ENCODE results near the gene CGAS. TPM values are rescaled to one million over a fixed set of nuclear protein-coding genes. Genes with fewer than 3 reads are reported as not detected.
"Not testable (repeated sequence)": the region's sequence is repeated elsewhere in the genome, so short reads cannot be mapped to it uniquely, and the experiment has no call there.

Gene CGAS
- total RNA-seq, 1 experiment from 2014 or later, result 0.05 TPM

DNA sequence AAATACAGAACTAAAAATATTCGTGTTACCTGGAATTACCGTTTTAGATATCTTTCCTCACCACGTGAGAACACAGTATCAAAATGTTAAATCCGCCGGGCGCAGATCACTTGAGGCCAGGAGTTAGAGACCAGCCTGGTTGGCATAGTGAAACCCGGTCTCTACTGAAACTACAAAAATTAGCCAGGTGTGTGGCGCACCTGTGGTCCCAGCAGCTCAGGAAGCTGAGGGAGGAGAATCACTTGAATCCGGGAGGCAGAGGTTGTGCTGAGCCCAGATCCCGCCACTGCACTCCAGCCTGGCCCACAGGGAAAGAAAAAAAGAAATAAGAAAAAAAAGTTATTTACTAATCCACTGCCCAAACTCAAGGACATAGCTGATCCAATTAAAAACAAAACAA is 62.2 kb downstream of the CGAS start:
- no peaks in the 10 kb centered on the region for H3K36me3 ChIP-seq
- no peaks in the 10 kb centered on the region for H3K9me3 ChIP-seq (replicated peaks)
- no peak overlapping the region for H3K4me3 ChIP-seq
- H3K4me1 ChIP-seq (replicated peaks), result 0 out of 2 replicates have a peak, but pooled peaks cover 3% of the 10 kb centered on the region
- no peak for DNase-seq (ENCODE audit: low read depth in 1 of 2, low spot score in 2 of 2)
- no peaks in the 10 kb centered on the region for H3K27me3 ChIP-seq (replicated peaks)
- H3K27ac ChIP-seq, result no peak overlapping the region

DNA sequence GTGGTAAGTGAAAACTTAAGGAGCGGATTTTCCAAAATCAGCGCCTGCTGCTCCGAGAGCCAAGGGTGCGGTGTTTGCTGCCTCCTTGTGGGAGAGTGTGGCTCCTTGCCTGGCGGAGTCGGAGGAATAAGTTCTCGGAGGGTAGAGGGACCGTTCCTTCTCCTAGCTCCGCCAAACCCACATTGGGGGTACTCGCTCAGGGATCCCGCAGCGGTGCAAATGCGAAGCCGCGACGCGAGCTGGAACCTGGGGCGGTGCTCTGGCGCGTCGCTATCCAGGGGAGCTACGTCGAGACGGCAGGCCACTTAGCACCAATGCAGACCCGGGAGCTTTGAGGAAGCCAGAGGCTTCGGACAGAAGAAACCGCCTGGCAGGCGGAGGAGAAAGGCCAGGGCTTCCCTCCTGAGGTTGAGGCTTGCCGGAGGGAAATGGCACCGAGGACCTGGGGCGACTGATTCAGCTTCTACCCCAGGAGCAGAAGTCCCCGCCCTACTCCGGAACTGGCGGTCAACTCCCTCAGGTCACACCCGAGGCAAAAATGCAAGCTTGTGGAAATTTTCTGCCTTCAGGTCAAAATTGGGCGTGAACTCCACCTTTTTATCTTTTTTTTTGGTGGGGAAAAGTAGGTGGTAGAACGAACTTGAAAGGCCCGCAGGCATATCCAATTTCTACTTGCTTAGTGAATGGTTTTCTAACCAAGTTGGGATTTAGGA is 63.1 kb downstream of the CGAS start:
- Histone ChIP-seq H3K27me3 (replicated peaks) (no peaks in the 10 kb centered on the region), H3K36me3 (no peaks in the 10 kb centered on the region), H3K4me1 (replicated peaks) (0 out of 2 replicates have a peak, but pooled peaks cover 3% of the 10 kb centered on the region), H3K27ac (peak overlapping the region; percentile 20; the same call in 1 of the 2 replicates), H3K4me3 (peak overlapping the region; percentile 44), H3K9me3 (replicated peaks) (no peaks in the 10 kb centered on the region)
- DNase-seq (ENCODE audit: low read depth in 1 of 2, low spot score in 2 of 2), result peak; percentile 61 to 66

DNA sequence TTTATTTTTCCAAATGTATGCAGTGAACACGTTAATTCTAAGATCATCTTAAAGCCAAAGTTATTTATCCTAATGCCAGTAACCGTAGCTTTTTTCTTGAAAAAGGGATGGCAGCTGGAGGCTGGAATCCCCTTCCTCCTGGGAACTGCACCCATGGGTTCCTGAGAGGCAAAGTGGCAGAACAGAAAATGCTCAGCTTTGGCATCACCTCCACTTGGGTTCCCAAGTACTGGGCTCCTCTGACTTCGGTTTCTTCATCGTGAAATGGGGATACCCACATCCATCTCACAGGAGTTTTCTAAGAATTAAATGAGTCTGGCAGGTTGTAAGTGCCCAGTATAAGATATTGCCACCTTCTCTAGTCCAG is 63.7 kb downstream of the CGAS start:
- Histone ChIP-seq H3K4me3 (peak overlapping the region; percentile 44), H3K9me3 (replicated peaks) (no peaks in the 10 kb centered on the region), H3K27ac (no peak overlapping the region), H3K27me3 (replicated peaks) (no peaks in the 10 kb centered on the region), H3K4me1 (replicated peaks) (0 out of 2 replicates have a peak, but pooled peaks cover 3% of the 10 kb centered on the region), H3K36me3 (no peaks in the 10 kb centered on the region)
- no peak for DNase-seq (ENCODE audit: low read depth in 1 of 2, low spot score in 2 of 2)

DNA sequence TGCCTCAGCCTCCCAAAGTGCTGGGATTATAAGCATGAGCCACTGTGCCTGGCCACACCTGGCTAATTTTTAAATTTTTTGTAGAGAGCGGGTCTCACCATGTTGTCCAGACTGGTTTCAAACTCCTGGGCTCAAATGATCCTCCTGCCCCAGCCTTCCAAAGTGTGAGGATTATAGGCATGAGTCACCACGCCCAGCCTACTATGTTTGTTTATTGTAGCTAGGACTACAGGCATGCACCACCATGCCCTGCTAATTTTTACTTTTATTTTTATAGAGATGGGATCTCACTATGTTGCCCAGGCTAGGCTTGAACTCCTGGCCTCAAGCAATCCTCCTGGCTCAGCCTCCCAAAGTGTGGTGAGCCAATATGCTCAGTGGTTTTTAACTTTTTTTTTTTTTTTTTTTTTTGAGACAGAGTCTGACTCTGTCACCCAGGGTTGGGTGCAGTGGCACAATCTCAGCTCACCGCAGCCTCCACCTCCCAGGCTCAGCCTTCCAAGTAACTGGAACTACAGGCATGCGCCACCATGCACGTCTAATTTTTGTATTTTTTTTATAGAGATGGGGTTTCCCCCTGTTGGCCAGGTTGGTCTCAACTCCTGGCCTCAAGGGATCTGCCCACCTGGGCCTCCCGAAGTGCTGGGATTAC is 69.5 kb downstream of the CGAS start:
- Histone ChIP-seq H3K4me1 (replicated peaks) (peaks cover 4% of the 10 kb centered on the region; the same call in 1 of the 2 replicates), H3K27ac (no peak overlapping the region), H3K27me3 (replicated peaks) (no peaks in the 10 kb centered on the region), H3K36me3 (no peaks in the 10 kb centered on the region), H3K9me3 (replicated peaks) (no peaks in the 10 kb centered on the region), H3K4me3 (no peak overlapping the region)
- peak in 1 of 2 experiments; percentile 24 for DNase-seq (ENCODE audit: low read depth in 1 of 2, low spot score in 2 of 2)

DNA sequence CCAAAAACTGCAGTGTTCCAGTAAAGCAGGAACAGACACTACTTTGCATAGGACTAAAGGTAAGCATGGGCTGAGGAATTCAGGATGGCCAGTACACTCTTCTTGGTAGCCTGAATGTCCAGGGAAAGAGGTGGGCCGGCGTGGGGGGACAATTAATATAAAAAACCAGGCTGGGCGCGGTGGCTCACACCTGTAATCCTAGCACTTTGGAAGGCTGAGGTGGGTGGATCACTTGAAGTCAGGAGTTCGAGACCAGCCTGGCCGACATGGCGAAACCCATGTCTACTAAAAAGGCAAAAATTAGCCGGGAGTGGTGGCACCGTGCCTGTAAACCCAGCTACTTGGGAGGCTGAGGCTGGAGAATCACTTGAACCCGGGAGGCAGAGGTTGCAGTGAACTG is 70.6 kb downstream of the CGAS start:
- H3K4me3 ChIP-seq; DNase-seq (ENCODE audit: low read depth in 1 of 2, low spot score in 2 of 2); H3K36me3 ChIP-seq; H3K9me3 ChIP-seq (replicated peaks); H3K4me1 ChIP-seq (replicated peaks); H3K27me3 ChIP-seq (replicated peaks); H3K27ac ChIP-seq: not testable (repeated sequence)

DNA sequence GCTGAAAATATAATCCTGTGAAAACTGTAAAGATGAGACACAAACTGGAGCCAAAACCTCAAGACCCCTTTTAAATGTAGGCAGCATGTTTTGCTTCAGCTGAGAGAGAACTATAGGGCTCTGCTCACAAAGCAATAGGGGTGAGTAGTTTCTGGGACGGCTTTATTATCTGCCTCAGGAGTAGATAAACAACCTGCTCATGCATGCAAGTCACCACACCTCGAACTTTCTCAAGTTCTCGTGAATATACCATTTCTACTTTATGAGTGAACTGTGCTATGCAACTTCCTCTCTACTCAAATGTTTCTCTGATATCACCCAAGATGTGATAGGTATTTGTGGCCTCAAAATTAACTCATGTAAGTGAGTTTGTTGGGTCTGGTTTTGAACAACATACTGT is 74.9 kb downstream of the CGAS start:
- H3K27me3 ChIP-seq (replicated peaks), result no peaks in the 10 kb centered on the region
- H3K4me1 ChIP-seq (replicated peaks), result peaks cover under 1% of the 10 kb centered on the region; the same call in 1 of the 2 replicates
- no peak overlapping the region for H3K4me3 ChIP-seq
- H3K27ac ChIP-seq, result no peak overlapping the region
- H3K9me3 ChIP-seq (replicated peaks), result no peaks in the 10 kb centered on the region
- no peaks in the 10 kb centered on the region for H3K36me3 ChIP-seq
- no peak for DNase-seq (ENCODE audit: low read depth in 1 of 2, low spot score in 2 of 2)

DNA sequence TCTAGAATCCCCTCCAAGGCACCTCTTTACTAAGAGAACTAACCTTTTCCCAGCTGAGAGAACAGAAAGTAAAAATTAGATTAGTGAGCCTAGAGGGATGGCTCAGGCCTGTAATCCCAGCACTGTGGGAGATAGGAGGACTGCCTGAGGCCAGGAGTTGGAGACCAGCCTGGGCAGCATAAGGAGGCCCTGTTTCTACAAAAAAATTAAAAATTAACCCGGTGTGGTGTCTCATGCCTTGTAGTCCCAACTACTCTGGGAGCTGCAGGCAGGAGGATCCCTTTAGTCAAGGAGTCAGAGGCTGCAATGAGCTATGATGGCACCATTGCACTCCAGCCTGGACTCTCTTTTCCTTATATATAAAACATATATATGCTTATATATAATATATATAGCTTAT is 76.9 kb downstream of the CGAS start:
- no peak for DNase-seq (ENCODE audit: low read depth in 1 of 2, low spot score in 2 of 2)
- Histone ChIP-seq H3K9me3 (replicated peaks) (no peaks in the 10 kb centered on the region), H3K4me3 (no peak overlapping the region), H3K36me3 (no peaks in the 10 kb centered on the region), H3K27ac (no peak overlapping the region), H3K27me3 (replicated peaks) (no peaks in the 10 kb centered on the region), H3K4me1 (replicated peaks) (no peaks in the 10 kb centered on the region)

Other genes with a start within 250 kb of the CGAS start
- gene KHDC1L, start 226.8 kb downstream of the CGAS start, total RNA-seq (2014; rRNA removed; shearing (Covaris generic)), result not detected in 2 replicates
- 0.66 and 2.2 TPM in 2 replicates for gene KHDC1, start 189.1 kb downstream of the CGAS start, total RNA-seq (2014; rRNA removed; shearing (Covaris generic))
- gene DPPA5, start 98.0 kb downstream of the CGAS start, total RNA-seq (2014; rRNA removed; shearing (Covaris generic)), result not detected in 2 replicates
- not detected in 2 replicates for gene KHDC3L, start 89.6 kb downstream of the CGAS start, total RNA-seq (2014; rRNA removed; shearing (Covaris generic))
- gene OOEP, start 82.4 kb downstream of the CGAS start, total RNA-seq (2014; rRNA removed; shearing (Covaris generic)), result not detected in 2 replicates
- gene DDX43, start 57.5 kb downstream of the CGAS start, total RNA-seq (2014; rRNA removed; shearing (Covaris generic)), result not detected in 2 replicates
- gene MTO1, start 9.4 kb upstream of the CGAS start, total RNA-seq (2014; rRNA removed; shearing (Covaris generic)), result 30.7 and 44.7 TPM in 2 replicates
- gene EEF1A1, start 68.7 kb upstream of the CGAS start, total RNA-seq (2014; rRNA removed; shearing (Covaris generic)), result 11,857 and 11,916 TPM in 2 replicates
- gene SLC17A5, start 201.7 kb upstream of the CGAS start, total RNA-seq (2014; rRNA removed; shearing (Covaris generic)), result 4.5 and 12.5 TPM in 2 replicates
- gene CD109, start 243.9 kb upstream of the CGAS start, total RNA-seq (2014; rRNA removed; shearing (Covaris generic)), result 31.2 and 47.3 TPM in 2 replicates

All from SJSA1 (cell line).